Measurements from ENCODE around the gene DENND4C.
"Not testable (repeated sequence)": the region's sequence is repeated elsewhere in the genome, so short reads cannot be mapped to it uniquely, and the experiment has no call there.

DENND4C gene

GRCh38 chr9:19378164-19378563 lies 147.7 kb downstream of the DENND4C start:
- no peak for DNase-seq

GRCh38 chr9:19378647-19379046 lies 148.2 kb downstream of the DENND4C start:
- no peak for DNase-seq

- DNase-seq: no peak
Observed at GRCh38 chr9:19379283-19379682, 148.8 kb downstream of the DENND4C start.

- peak; percentile 49 for DNase-seq
Observed at GRCh38 chr9:19379697-19380046, 149.2 kb downstream of the DENND4C start.

GRCh38 chr9:19380826-19381075 lies 150.3 kb downstream of the DENND4C start:
- no peak for DNase-seq

GRCh38 chr9:19381656-19382055 lies 151.2 kb downstream of the DENND4C start:
- no peak for DNase-seq

- DNase-seq: not testable (repeated sequence)
Observed at GRCh38 chr9:19385212-19385611, 154.7 kb downstream of the DENND4C start.

- DNase-seq: no peak
Observed at GRCh38 chr9:19385786-19386501, 155.5 kb downstream of the DENND4C start.

GRCh38 chr9:19386502-19387044 lies 156.1 kb downstream of the DENND4C start:
- DNase-seq: no peak

GRCh38 chr9:19387317-19387716 lies 156.8 kb downstream of the DENND4C start:
- no peak for DNase-seq

- DNase-seq: not testable (repeated sequence)
Observed at GRCh38 chr9:19389539-19389938, 159.0 kb downstream of the DENND4C start.

GRCh38 chr9:19397845-19398244 lies 167.4 kb downstream of the DENND4C start:
- DNase-seq: peak; percentile 17

- DNase-seq: not testable (repeated sequence)
Observed at GRCh38 chr9:19403231-19403630, 172.7 kb downstream of the DENND4C start.

- no peak for DNase-seq
Observed at GRCh38 chr9:19404283-19405075, 174.0 kb downstream of the DENND4C start.

- no peak for DNase-seq
Observed at GRCh38 chr9:19405771-19406170, 175.3 kb downstream of the DENND4C start.

- peak; percentile 66 for DNase-seq
Observed at GRCh38 chr9:19408316-19408692, 177.8 kb downstream of the DENND4C start.

GRCh38 chr9:19408693-19409400 lies 178.4 kb downstream of the DENND4C start, which contains the start of gene ACER2:
ACER2 (plus strand) TSS chr9:19409009; CDS start chr9:19409085, 76 bp downstream.
- DNase-seq: peak; percentile 94

GRCh38 chr9:19409401-19410194 lies 179.1 kb downstream of the DENND4C start:
- peak; percentile 54 for DNase-seq

GRCh38 chr9:19410195-19410503 lies 179.7 kb downstream of the DENND4C start:
- no peak for DNase-seq

- DNase-seq: no peak
Observed at GRCh38 chr9:19410594-19410993, 180.1 kb downstream of the DENND4C start.

GRCh38 chr9:19411316-19411715 lies 180.8 kb downstream of the DENND4C start:
- DNase-seq: no peak

GRCh38 chr9:19413456-19413855 lies 183.0 kb downstream of the DENND4C start:
- not testable (repeated sequence) for DNase-seq

GRCh38 chr9:19416143-19416542 lies 185.7 kb downstream of the DENND4C start:
- no peak for DNase-seq
